HepG2 (cell line): ENCODE data around the gene MEX3A. TPM values are rescaled to one million over a fixed set of nuclear protein-coding genes. Genes with fewer than 3 reads are reported as not detected.

Experiments
- CEBPB ChIP-seq: IDR thresholded peaks from 2 replicates; pipeline ENCODE4 v1.6.1; 2011; ENCODE audit warnings: low read depth, low read length, improper control_type of control experiment, borderline replicate concordance
- DR1 ChIP-seq: sonication (generic); formaldehyde crosslinking; IDR thresholded peaks from 2 replicates; pipeline ENCODE4 v1.8.0; 2021; ENCODE audit warnings: mild to moderate bottlenecking, missing genetic modification reagents, inconsistent platforms
- JUNB ChIP-seq: sonication (generic); formaldehyde crosslinking; IDR thresholded peaks from 2 replicates; pipeline ENCODE4 v1.8.0; 2022; ENCODE audit warnings: missing genetic modification reagents, mild to moderate bottlenecking, borderline replicate concordance
- PAXIP1 ChIP-seq: sonication (generic); formaldehyde crosslinking; conservative IDR thresholded peaks from 2 replicates; pipeline ENCODE4 v1.4.0; 2020; ENCODE audit warnings: mild to moderate bottlenecking, missing genetic modification reagents, moderate library complexity
- ZFP90 ChIP-seq: sonication (generic); formaldehyde crosslinking; IDR thresholded peaks from 2 replicates; pipeline ENCODE4 v1.8.0; 2022; ENCODE audit warnings: missing genetic modification reagents, mild to moderate bottlenecking, inconsistent platforms, borderline replicate concordance
- ZMYM2 ChIP-seq: sonication (generic); formaldehyde crosslinking; IDR thresholded peaks from 2 replicates; pipeline ENCODE4 v1.8.0; 2022; ENCODE audit warnings: mild to moderate bottlenecking, missing genetic modification reagents
- ZNF709 ChIP-seq: sonication (generic); formaldehyde crosslinking; IDR thresholded peaks from 2 replicates; pipeline ENCODE4 v1.5.0; 2020; ENCODE audit warnings: mild to moderate bottlenecking, missing genetic modification reagents
- ZNF720 ChIP-seq: sonication (generic); formaldehyde crosslinking; IDR thresholded peaks from 2 replicates; pipeline ENCODE4 v1.4.0; 2020; ENCODE audit warnings: missing genetic modification reagents
- polyA plus RNA-seq, 8 experiments: library from polyadenylated mRNA; depleted of rRNA in 3 of 8; stranded (reverse) in 7 of 8; unstranded in 1 of 8; fragments of >200 nt; fragmentation: Illumina TruSeq in 4 of 8; extraction: Trizol in 4 of 8; gene quantifications; 2 replicates each; pipeline versions ENCODE4 v1.2.1 to v1.2.3, GENCODE V29; 2011 to 2016; ENCODE audit warnings: low read depth in 4 of 8, missing spikeins in 1 of 8, mixed read lengths in 1 of 8; ENCODE audit not compliant: insufficient read depth in 1 of 8
- total RNA-seq, 5 experiments: library from RNA; depleted of rRNA; stranded (reverse); fragments of >200 nt; fragmentation: Illumina TruSeq; extraction: Trizol; gene quantifications; 2 replicates each; pipeline ENCODE4 v1.2.3, GENCODE V29; 2016; ENCODE audit warnings: low read depth in 1 of 5
- TF ChIP-seq, protein P1 (sequence below): IDR thresholded peaks from 2 replicates; pipeline ENCODE4 v1.6.1; 2016; ENCODE audit warnings: low read depth
- TF ChIP-seq, protein P2 (sequence below): sonication (generic); formaldehyde crosslinking; IDR thresholded peaks from 2 replicates; pipeline ENCODE4 v1.5.0; 2020; ENCODE audit warnings: mild to moderate bottlenecking, missing genetic modification reagents, borderline replicate concordance

Gene MEX3A
- total and polyA plus RNA-seq, 2 of the 13 experiments (the other 11 are each of a cell fraction or from before 2014, with no cell fraction given) = 7.6 to 9.1 TPM

- TF ChIP-seq ZNF720 (CRISPR knock-in tag) (no peak), ZNF709 (no peak), CEBPB (no peak), PAXIP1 (CRISPR knock-in tag) (peak; percentile 25; the same call in 1 of the 2 replicates), JUNB (no peak), ZFP90 (CRISPR knock-in tag) (0 out of 2 replicates have a peak, but pooled peaks have one; percentile 17), ZMYM2 (CRISPR knock-in tag) (no peak), DR1 (CRISPR knock-in tag) (no peak)
- TF ChIP-seq, protein P1, sequence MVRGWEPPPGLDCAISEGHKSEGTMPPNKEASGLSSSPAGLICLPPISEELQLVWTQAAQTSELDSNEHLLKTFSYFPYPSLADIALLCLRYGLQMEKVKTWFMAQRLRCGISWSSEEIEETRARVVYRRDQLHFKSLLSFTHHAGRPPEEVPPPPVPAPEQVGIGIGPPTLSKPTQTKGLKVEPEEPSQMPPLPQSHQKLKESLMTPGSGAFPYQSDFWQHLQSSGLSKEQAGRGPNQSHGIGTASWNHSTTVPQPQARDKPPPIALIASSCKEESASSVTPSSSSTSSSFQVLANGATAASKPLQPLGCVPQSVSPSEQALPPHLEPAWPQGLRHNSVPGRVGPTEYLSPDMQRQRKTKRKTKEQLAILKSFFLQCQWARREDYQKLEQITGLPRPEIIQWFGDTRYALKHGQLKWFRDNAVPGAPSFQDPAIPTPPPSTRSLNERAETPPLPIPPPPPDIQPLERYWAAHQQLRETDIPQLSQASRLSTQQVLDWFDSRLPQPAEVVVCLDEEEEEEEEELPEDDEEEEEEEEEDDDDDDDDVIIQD (CRISPR knock-in tag) = no peak
- TF ChIP-seq, protein P2, sequence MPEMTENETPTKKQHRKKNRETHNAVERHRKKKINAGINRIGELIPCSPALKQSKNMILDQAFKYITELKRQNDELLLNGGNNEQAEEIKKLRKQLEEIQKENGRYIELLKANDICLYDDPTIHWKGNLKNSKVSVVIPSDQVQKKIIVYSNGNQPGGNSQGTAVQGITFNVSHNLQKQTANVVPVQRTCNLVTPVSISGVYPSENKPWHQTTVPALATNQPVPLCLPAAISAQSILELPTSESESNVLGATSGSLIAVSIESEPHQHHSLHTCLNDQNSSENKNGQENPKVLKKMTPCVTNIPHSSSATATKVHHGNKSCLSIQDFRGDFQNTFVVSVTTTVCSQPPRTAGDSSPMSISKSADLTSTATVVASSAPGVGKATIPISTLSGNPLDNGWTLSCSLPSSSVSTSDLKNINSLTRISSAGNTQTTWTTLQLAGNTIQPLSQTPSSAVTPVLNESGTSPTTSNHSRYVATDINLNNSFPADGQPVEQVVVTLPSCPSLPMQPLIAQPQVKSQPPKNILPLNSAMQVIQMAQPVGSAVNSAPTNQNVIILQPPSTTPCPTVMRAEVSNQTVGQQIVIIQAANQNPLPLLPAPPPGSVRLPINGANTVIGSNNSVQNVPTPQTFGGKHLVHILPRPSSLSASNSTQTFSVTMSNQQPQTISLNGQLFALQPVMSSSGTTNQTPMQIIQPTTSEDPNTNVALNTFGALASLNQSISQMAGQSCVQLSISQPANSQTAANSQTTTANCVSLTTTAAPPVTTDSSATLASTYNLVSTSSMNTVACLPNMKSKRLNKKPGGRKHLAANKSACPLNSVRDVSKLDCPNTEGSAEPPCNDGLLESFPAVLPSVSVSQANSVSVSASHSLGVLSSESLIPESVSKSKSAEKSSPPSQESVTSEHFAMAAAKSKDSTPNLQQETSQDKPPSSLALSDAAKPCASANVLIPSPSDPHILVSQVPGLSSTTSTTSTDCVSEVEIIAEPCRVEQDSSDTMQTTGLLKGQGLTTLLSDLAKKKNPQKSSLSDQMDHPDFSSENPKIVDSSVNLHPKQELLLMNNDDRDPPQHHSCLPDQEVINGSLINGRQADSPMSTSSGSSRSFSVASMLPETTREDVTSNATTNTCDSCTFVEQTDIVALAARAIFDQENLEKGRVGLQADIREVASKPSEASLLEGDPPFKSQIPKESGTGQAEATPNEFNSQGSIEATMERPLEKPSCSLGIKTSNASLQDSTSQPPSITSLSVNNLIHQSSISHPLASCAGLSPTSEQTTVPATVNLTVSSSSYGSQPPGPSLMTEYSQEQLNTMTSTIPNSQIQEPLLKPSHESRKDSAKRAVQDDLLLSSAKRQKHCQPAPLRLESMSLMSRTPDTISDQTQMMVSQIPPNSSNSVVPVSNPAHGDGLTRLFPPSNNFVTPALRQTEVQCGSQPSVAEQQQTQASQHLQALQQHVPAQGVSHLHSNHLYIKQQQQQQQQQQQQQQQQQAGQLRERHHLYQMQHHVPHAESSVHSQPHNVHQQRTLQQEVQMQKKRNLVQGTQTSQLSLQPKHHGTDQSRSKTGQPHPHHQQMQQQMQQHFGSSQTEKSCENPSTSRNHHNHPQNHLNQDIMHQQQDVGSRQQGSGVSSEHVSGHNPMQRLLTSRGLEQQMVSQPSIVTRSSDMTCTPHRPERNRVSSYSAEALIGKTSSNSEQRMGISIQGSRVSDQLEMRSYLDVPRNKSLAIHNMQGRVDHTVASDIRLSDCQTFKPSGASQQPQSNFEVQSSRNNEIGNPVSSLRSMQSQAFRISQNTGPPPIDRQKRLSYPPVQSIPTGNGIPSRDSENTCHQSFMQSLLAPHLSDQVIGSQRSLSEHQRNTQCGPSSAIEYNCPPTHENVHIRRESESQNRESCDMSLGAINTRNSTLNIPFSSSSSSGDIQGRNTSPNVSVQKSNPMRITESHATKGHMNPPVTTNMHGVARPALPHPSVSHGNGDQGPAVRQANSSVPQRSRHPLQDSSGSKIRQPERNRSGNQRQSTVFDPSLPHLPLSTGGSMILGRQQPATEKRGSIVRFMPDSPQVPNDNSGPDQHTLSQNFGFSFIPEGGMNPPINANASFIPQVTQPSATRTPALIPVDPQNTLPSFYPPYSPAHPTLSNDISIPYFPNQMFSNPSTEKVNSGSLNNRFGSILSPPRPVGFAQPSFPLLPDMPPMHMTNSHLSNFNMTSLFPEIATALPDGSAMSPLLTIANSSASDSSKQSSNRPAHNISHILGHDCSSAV (CRISPR knock-in tag) = no peak
Observed at GRCh38 chr1:156082309-156083091, at the start of gene MEX3A (continued).
